ENCODE measurements around the gene LSM2. TPM values are rescaled to one million over a fixed set of nuclear protein-coding genes. Genes with fewer than 3 reads are reported as not detected.
A peak's percentile ranks its signal among the peaks of the same experiment; 100 is the strongest.
"Not testable (repeated sequence)": the region's sequence is repeated elsewhere in the genome, so short reads cannot be mapped to it uniquely, and the experiment has no call there.

LSM2 gene
- 10 to 100 TPM; 43.3 to 49.6 TPM for total RNA-seq
- polyA plus RNA-seq (ENCODE audit: insufficient read depth, low read depth, low replicate concordance) = 55.5 TPM
- long read RNA-seq, donor 1, transcript LSM2-208 (5 exons, 876 nt) = major isoform, 50 of 51 reads
- long read RNA-seq, donor 1, partial matches to known transcripts = 0 of 51 reads
- long read RNA-seq, donor 1, other reads (novel, unspliced or antisense) = 0 of 51 reads
- long read RNA-seq, donor 2, transcript LSM2-208 (5 exons, 876 nt) = major isoform, 27 of 42 reads
- long read RNA-seq, donor 2, partial matches to known transcripts = 15 of 42 reads
- long read RNA-seq, donor 2, other reads (novel, unspliced or antisense) = 0 of 42 reads

GRCh38 chr6:31806470-31807272 is at the start of gene LSM2:
Gene LSM2 (minus strand): TSS chr6:31806966. CDS start chr6:31806757, 209 bp downstream.
- peak within 1 kb of the TSS; percentile 72 to 84 for H3K4me3 ChIP-seq
- 0 to 1% methylated on average over 36 to 51 of the region's 51 CpGs for WGBS, 2 donors
- no peaks in the 10 kb centered on the region for H3K9me3 ChIP-seq
- peak within 1 kb of the TSS; percentile 97 for H3K27ac ChIP-seq
- intact Hi-C loops (cut with DNase I; ENCODE audit: low total_unique reads) = no loop called here
- H3K36me3 ChIP-seq (ENCODE audit: low read depth, missing control alignments) = no peaks in the 10 kb centered on the region
- H3K27me3 ChIP-seq = no peaks in the 10 kb centered on the region
- peaks cover 8% of the 10 kb centered on the region for H3K4me1 ChIP-seq
- peak; percentile 98 for DNase-seq
- TF ChIP-seq CTCF (IDR thresholded peaks at IDR 0.05) = peak in 1 of 3 experiments; percentile 29
- TF ChIP-seq POLR2A (IDR thresholded peaks at IDR 0.05) = peak; percentile 63

GRCh38 chr6:31851980-31852718 is 45.4 kb upstream of the LSM2 start:
- H3K4me1 ChIP-seq; H3K9me3 ChIP-seq; intact Hi-C loops (cut with DNase I; ENCODE audit: low total_unique reads); DNase-seq; H3K27me3 ChIP-seq; H3K27ac ChIP-seq; H3K36me3 ChIP-seq (ENCODE audit: low read depth, missing control alignments): not testable (repeated sequence)
- H3K4me3 ChIP-seq = peak overlapping the region; percentile 7 to 20
- 60 to 72% methylated on average over 10 to 35 of the region's 35 CpGs for WGBS, 2 donors

GRCh38 chr6:31851485-31851832 is 44.7 kb upstream of the LSM2 start:
- Histone ChIP-seq H3K27ac (no peak overlapping the region), H3K4me3 (no peak overlapping the region), H3K4me1 (no peaks in the 10 kb centered on the region), H3K9me3 (no peaks in the 10 kb centered on the region), H3K36me3 (ENCODE audit: low read depth, missing control alignments) (no peaks in the 10 kb centered on the region), H3K27me3 (no peaks in the 10 kb centered on the region)
- intact Hi-C loops (cut with DNase I; ENCODE audit: low total_unique reads) = no loop called here
- TF ChIP-seq CTCF (IDR thresholded peaks at IDR 0.05) = no peak
- no peak for TF ChIP-seq POLR2A (IDR thresholded peaks at IDR 0.05)
- 66% methylated on average over 2 of the region's 2 CpGs for WGBS, 2 donors
- no peak for DNase-seq

- no peak for DNase-seq
- TF ChIP-seq CTCF (IDR thresholded peaks at IDR 0.05) = no peak
- no peak for TF ChIP-seq POLR2A (IDR thresholded peaks at IDR 0.05)
- H3K27ac ChIP-seq = no peak overlapping the region
- 95 to 100% methylated on average over 2 of the region's 2 CpGs for WGBS, 2 donors
- intact Hi-C loops (cut with DNase I; ENCODE audit: low total_unique reads) = no loop called here
- H3K4me3 ChIP-seq = no peak overlapping the region
- H3K36me3 ChIP-seq (ENCODE audit: low read depth, missing control alignments) = no peaks in the 10 kb centered on the region
- H3K27me3 ChIP-seq = no peaks in the 10 kb centered on the region
- H3K9me3 ChIP-seq = no peaks in the 10 kb centered on the region
- no peaks in the 10 kb centered on the region for H3K4me1 ChIP-seq
Measured at GRCh38 chr6:31850765-31851484, 44.2 kb upstream of the LSM2 start.
